WTC11 (cell line): ENCODE data around the gene ANK2. TPM values are rescaled to one million over a fixed set of nuclear protein-coding genes. Genes with fewer than 3 reads are reported as not detected.

Experiments used
- ATAC-seq: fragments of 200-7000 bp; cut with Tn5 transposase; 2 replicates; pipeline ENCODE4 v1.10.0; 2021; ENCODE audit warnings: mild to moderate bottlenecking, moderate library complexity
- CTCF ChIA-PET: fragments of 300-600 bp; sonication (Branson Sonifier 250); formaldehyde crosslinking; loops from one replicate; lab custom pipeline; 2021; ENCODE audit warnings: antibody characterized with exemption; lab: Charles Lee
- POLR2A ChIA-PET: fragments of 350-600 bp; sonication (Branson Sonifier 250); formaldehyde crosslinking; loops from one replicate; lab custom pipeline; 2021; ENCODE audit warnings: antibody characterized with exemption; lab: Charles Lee
- DNase-seq: peaks from one replicate; pipeline ENCODE4 v3.0.0; 2021; ENCODE audit warnings: low spot score
- H3K27ac Mint-ChIP-seq: 2 replicates; pipeline ENCODE4 v1.8.0; 2021; ENCODE audit warnings: mixed read lengths
- H3K27me3 Mint-ChIP-seq: 2 replicates; pipeline ENCODE4 v1.8.0; 2021; ENCODE audit warnings: low read depth, mild to moderate bottlenecking, moderate library complexity, mixed read lengths
- H3K36me3 Mint-ChIP-seq: 2 replicates; pipeline ENCODE4 v1.8.0; 2021; ENCODE audit warnings: mixed read lengths
- H3K4me1 Mint-ChIP-seq: 2 replicates; pipeline ENCODE4 v1.8.0; 2022; ENCODE audit warnings: mixed read lengths
- H3K4me3 Mint-ChIP-seq: 2 replicates; pipeline ENCODE4 v1.8.0; 2021; ENCODE audit warnings: mild to moderate bottlenecking, moderate library complexity, mixed read lengths
- H3K9me3 Mint-ChIP-seq: 2 replicates; pipeline ENCODE4 v1.8.0; 2021; ENCODE audit warnings: mixed read lengths
- AFF4 ChIP-seq: sonication (generic); formaldehyde crosslinking; IDR thresholded peaks from 2 replicates; pipeline ENCODE4 v1.8.1; 2023; ENCODE audit warnings: mild to moderate bottlenecking, missing genetic modification reagents, borderline replicate concordance
- E2F4 ChIP-seq: sonication (generic); formaldehyde crosslinking; IDR thresholded peaks from 2 replicates; pipeline ENCODE4 v1.8.1; 2022; ENCODE audit warnings: low read depth, mild to moderate bottlenecking, moderate library complexity, missing genetic modification reagents, borderline replicate concordance
- FOXJ3 ChIP-seq: sonication (generic); formaldehyde crosslinking; IDR thresholded peaks from 2 replicates; pipeline ENCODE4 v1.9.0; 2021; ENCODE audit warnings: missing genetic modification reagents, mild to moderate bottlenecking, borderline replicate concordance
- FOXK1 ChIP-seq: sonication (generic); formaldehyde crosslinking; IDR thresholded peaks from 2 replicates; pipeline ENCODE4 v1.8.0; 2022; ENCODE audit warnings: mild to moderate bottlenecking, moderate library complexity, missing genetic modification reagents
- GTF2I ChIP-seq: fragments of 250-450 bp; sonication (Bioruptor Pico); conservative IDR thresholded peaks from 2 replicates; pipeline ENCODE4 v1.4.0; 2021; ENCODE audit warnings: mild to moderate bottlenecking
- HMGA2 ChIP-seq: fragments of 250-450 bp; sonication (Bioruptor Pico); IDR thresholded peaks from 2 replicates; pipeline ENCODE4 v1.4.0; 2021; ENCODE audit warnings: mild to moderate bottlenecking, moderate library complexity
- HMGXB4 ChIP-seq: sonication (generic); formaldehyde crosslinking; IDR thresholded peaks from 2 replicates; pipeline ENCODE4 v1.8.1; 2023; ENCODE audit warnings: mild to moderate bottlenecking, moderate library complexity, missing genetic modification reagents
- NFE2L1 ChIP-seq: sonication (generic); formaldehyde crosslinking; IDR thresholded peaks from 2 replicates; pipeline ENCODE4 v1.8.1; 2023; ENCODE audit warnings: missing genetic modification reagents
- NFYB ChIP-seq: sonication (generic); formaldehyde crosslinking; conservative IDR thresholded peaks from 2 replicates; pipeline ENCODE4 v1.8.0; 2022; ENCODE audit warnings: low read depth, missing genetic modification reagents
- NR1H2 ChIP-seq: sonication (generic); formaldehyde crosslinking; IDR thresholded peaks from 2 replicates; pipeline ENCODE4 v1.9.0; 2021; ENCODE audit warnings: mild to moderate bottlenecking, moderate library complexity, missing genetic modification reagents
- NR2C2 ChIP-seq: sonication (generic); formaldehyde crosslinking; IDR thresholded peaks from 2 replicates; pipeline ENCODE4 v1.8.0; 2022; ENCODE audit warnings: mild to moderate bottlenecking, missing genetic modification reagents
- NR3C1 ChIP-seq: sonication (generic); formaldehyde crosslinking; conservative IDR thresholded peaks from 2 replicates; pipeline ENCODE4 v1.8.1; 2023; ENCODE audit warnings: low read depth, mild to moderate bottlenecking, missing genetic modification reagents
- OVOL2 ChIP-seq: fragments of 250-450 bp; sonication (Bioruptor Pico); IDR thresholded peaks from 2 replicates; pipeline ENCODE4 v1.9.0; 2021; ENCODE audit warnings: mild to moderate bottlenecking, borderline replicate concordance
- RELA ChIP-seq: sonication (generic); formaldehyde crosslinking; IDR thresholded peaks from 2 replicates; pipeline ENCODE4 v1.8.1; 2022; ENCODE audit warnings: missing genetic modification reagents, mild to moderate bottlenecking, borderline replicate concordance
- SP1 ChIP-seq: sonication (generic); formaldehyde crosslinking; conservative IDR thresholded peaks from 2 replicates; pipeline ENCODE4 v1.8.1; 2022; ENCODE audit warnings: missing genetic modification reagents
- TCF7 ChIP-seq: sonication (generic); formaldehyde crosslinking; IDR thresholded peaks from 2 replicates; pipeline ENCODE4 v1.8.0; 2022; ENCODE audit warnings: mild to moderate bottlenecking, low read depth, missing genetic modification reagents, moderate library complexity
- TP53 ChIP-seq: sonication (generic); formaldehyde crosslinking; IDR thresholded peaks from 2 replicates; pipeline ENCODE4 v1.8.1; 2023; ENCODE audit warnings: mild to moderate bottlenecking, missing genetic modification reagents
- ZBTB21 ChIP-seq: sonication (generic); formaldehyde crosslinking; IDR thresholded peaks from 2 replicates; pipeline ENCODE4 v1.8.1; 2023; ENCODE audit warnings: mild to moderate bottlenecking, missing genetic modification reagents, borderline replicate concordance
- ZBTB43 ChIP-seq: sonication (generic); formaldehyde crosslinking; IDR thresholded peaks from 2 replicates; pipeline ENCODE4 v1.8.1; 2023; ENCODE audit warnings: mild to moderate bottlenecking, missing genetic modification reagents
- ZNF219 ChIP-seq: sonication (generic); formaldehyde crosslinking; IDR thresholded peaks from 2 replicates; pipeline ENCODE4 v1.8.0; 2023; ENCODE audit warnings: missing genetic modification reagents, mild to moderate bottlenecking, borderline replicate concordance
- ZNF416 ChIP-seq: fragments of 250-450 bp; sonication (Bioruptor Pico); IDR thresholded peaks from 2 replicates; pipeline ENCODE4 v1.9.0; 2021; ENCODE audit warnings: mild to moderate bottlenecking, inconsistent platforms
- total RNA-seq: library from RNA; stranded (reverse); gene quantifications from 3 replicates; pipeline ENCODE4 v1.2.3, GENCODE V29; 2021
- TF ChIP-seq, protein P1 (sequence below): fragments of 250-450 bp; sonication (Bioruptor Pico); IDR thresholded peaks from 2 replicates; pipeline ENCODE4 v1.9.0; 2021; ENCODE audit warnings: mild to moderate bottlenecking, borderline replicate concordance
- TF ChIP-seq, protein P2 (sequence below): sonication (generic); formaldehyde crosslinking; IDR thresholded peaks from 2 replicates; pipeline ENCODE4 v1.8.1; 2023; ENCODE audit warnings: mild to moderate bottlenecking, missing genetic modification reagents, moderate library complexity

ANK2 gene
- total RNA-seq, 1 experiment from 2014 or later, result 27.9 TPM

DNA sequence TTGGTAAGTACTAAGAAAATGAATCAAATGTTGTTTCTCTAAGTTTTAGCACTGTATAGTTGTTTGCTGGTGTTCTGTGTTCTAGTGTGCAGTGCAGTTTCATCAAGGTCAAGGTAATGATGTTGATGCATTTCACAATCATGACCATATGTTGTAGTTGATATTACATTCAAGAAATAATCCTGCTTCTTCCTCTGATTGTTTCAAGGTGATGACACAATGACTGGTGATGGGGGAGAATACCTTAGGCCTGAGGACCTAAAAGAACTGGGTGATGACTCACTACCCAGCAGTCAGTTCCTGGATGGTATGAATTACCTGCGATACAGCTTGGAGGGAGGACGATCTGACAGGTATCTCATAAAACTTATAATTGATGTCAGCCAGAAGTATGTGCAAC lies 261.6 kb downstream of the ANK2 start (continued):
- TF ChIP-seq AFF4 (CRISPR knock-in tag), result no peak
- TF ChIP-seq OVOL2 (CRISPR knock-in tag), result no peak
- no peak for TF ChIP-seq TP53 (CRISPR knock-in tag)
- no peak for TF ChIP-seq ZBTB43
- TF ChIP-seq, protein P1, sequence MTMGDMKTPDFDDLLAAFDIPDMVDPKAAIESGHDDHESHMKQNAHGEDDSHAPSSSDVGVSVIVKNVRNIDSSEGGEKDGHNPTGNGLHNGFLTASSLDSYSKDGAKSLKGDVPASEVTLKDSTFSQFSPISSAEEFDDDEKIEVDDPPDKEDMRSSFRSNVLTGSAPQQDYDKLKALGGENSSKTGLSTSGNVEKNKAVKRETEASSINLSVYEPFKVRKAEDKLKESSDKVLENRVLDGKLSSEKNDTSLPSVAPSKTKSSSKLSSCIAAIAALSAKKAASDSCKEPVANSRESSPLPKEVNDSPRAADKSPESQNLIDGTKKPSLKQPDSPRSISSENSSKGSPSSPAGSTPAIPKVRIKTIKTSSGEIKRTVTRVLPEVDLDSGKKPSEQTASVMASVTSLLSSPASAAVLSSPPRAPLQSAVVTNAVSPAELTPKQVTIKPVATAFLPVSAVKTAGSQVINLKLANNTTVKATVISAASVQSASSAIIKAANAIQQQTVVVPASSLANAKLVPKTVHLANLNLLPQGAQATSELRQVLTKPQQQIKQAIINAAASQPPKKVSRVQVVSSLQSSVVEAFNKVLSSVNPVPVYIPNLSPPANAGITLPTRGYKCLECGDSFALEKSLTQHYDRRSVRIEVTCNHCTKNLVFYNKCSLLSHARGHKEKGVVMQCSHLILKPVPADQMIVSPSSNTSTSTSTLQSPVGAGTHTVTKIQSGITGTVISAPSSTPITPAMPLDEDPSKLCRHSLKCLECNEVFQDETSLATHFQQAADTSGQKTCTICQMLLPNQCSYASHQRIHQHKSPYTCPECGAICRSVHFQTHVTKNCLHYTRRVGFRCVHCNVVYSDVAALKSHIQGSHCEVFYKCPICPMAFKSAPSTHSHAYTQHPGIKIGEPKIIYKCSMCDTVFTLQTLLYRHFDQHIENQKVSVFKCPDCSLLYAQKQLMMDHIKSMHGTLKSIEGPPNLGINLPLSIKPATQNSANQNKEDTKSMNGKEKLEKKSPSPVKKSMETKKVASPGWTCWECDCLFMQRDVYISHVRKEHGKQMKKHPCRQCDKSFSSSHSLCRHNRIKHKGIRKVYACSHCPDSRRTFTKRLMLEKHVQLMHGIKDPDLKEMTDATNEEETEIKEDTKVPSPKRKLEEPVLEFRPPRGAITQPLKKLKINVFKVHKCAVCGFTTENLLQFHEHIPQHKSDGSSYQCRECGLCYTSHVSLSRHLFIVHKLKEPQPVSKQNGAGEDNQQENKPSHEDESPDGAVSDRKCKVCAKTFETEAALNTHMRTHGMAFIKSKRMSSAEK, result no peak
- TF ChIP-seq ZNF219 (CRISPR knock-in tag), result no peak
- TF ChIP-seq FOXK1 (CRISPR knock-in tag), result no peak

DNA sequence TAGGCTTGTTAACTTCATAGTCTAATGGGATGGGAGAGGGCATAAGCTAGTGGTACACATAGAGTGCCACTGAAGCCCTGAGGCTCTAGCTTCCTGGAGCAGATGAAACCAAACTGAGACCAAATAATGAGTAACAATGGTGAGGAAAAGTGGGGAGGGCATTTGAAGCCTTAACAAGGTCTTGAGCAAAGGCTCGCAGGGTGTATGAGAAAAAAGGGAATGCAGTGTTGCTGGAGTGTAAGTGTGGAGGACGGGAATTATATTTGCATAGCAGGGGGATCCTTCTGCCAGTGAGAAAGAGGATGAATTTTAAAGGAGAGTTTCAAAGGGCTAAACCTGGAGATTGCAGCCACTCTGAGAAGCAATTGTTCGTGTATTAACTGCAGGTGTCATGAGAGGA lies 263.1 kb downstream of the ANK2 start:
- peaks cover 6% of the 10 kb centered on the region for H3K4me1 Mint-ChIP-seq
- H3K9me3 Mint-ChIP-seq, result no peaks in the 10 kb centered on the region
- DNase-seq (no peak), ATAC-seq (peak; percentile 60)
- H3K36me3 Mint-ChIP-seq, result peaks cover 8% of the 10 kb centered on the region
- no peak overlapping the region for H3K4me3 Mint-ChIP-seq
- H3K27ac Mint-ChIP-seq, result peak overlapping the region; percentile 48
- CTCF ChIA-PET, result interaction anchor here (1.2 kb wide), 1 partner anchor 17 kb away, joined by 3 read pairs; no protein-coding TSS in a partner anchor
- POLR2A ChIA-PET, result interaction anchor here (0.6 kb wide), 1 partner anchor 561 kb away, joined by 8 read pairs; no protein-coding TSS in a partner anchor
- no peaks in the 10 kb centered on the region for H3K27me3 Mint-ChIP-seq
- TF ChIP-seq E2F4 (CRISPR knock-in tag) (no peak), GTF2I (CRISPR knock-in tag) (no peak), TCF7 (CRISPR knock-in tag) (no peak), ZBTB21 (CRISPR knock-in tag) (no peak), NFE2L1 (CRISPR knock-in tag) (no peak), HMGA2 (no peak), ZNF416 (CRISPR knock-in tag) (no peak), RELA (CRISPR knock-in tag) (no peak), SP1 (CRISPR knock-in tag) (no peak), NR3C1 (CRISPR knock-in tag) (no peak), NR2C2 (CRISPR knock-in tag) (no peak), HMGXB4 (CRISPR knock-in tag) (no peak), FOXJ3 (no peak), NFYB (CRISPR knock-in tag) (no peak), NR1H2 (CRISPR knock-in tag) (no peak)
- TF ChIP-seq, protein P2, sequence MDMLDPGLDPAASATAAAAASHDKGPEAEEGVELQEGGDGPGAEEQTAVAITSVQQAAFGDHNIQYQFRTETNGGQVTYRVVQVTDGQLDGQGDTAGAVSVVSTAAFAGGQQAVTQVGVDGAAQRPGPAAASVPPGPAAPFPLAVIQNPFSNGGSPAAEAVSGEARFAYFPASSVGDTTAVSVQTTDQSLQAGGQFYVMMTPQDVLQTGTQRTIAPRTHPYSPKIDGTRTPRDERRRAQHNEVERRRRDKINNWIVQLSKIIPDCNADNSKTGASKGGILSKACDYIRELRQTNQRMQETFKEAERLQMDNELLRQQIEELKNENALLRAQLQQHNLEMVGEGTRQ (CRISPR knock-in tag), result no peak
